Measurements from ENCODE around the gene MAP3K20. TPM values are rescaled to one million over a fixed set of nuclear protein-coding genes. Genes with fewer than 3 reads are reported as not detected.
"Not testable (repeated sequence)": the region's sequence is repeated elsewhere in the genome, so short reads cannot be mapped to it uniquely, and the experiment has no call there.

Gene MAP3K20
- total RNA-seq, 1 donor from 2014 or later = 21.3 TPM

DNA sequence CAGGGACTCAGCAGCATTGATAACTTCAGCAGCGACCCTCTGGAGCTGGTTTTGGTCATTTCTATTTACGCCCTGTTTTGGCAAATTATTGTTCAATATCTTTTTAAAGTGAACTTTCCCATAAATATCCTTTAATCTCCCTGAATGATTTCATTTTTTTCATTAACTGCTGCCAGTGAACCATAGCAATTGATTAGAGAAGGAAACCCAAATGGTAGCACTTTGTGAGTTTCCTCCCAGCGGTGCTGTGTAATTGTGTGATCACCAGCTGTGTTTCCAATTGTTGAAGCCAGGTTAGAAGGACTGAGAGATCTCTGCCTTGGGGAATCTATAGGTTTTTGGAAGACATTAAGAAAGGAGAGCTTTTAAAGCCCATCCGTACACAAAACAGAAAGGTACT is 16.3 kb downstream of the MAP3K20 start:
- DNase-seq (ENCODE audit: low spot score in 2 of 2) = no peak
- TF ChIP-seq CTCF (IDR thresholded peaks at IDR 0.05) = no peak
- Histone ChIP-seq H3K4me3 (no peak overlapping the region), H3K36me3 (peaks cover 2 to 7% of the 10 kb centered on the region in 2 donors), H3K4me1 (peaks cover 0 to 19% of the 10 kb centered on the region in 2 donors), H3K27ac (peak overlapping the region; percentile 67 to 72), H3K9me3 (no peaks in the 10 kb centered on the region), H3K27me3 (no peaks in the 10 kb centered on the region)
- intact Hi-C loops (cut with DNase I) = loop anchor here (5.0 kb wide), 1 partner anchor 120 kb away; no protein-coding TSS in a partner anchor

DNA sequence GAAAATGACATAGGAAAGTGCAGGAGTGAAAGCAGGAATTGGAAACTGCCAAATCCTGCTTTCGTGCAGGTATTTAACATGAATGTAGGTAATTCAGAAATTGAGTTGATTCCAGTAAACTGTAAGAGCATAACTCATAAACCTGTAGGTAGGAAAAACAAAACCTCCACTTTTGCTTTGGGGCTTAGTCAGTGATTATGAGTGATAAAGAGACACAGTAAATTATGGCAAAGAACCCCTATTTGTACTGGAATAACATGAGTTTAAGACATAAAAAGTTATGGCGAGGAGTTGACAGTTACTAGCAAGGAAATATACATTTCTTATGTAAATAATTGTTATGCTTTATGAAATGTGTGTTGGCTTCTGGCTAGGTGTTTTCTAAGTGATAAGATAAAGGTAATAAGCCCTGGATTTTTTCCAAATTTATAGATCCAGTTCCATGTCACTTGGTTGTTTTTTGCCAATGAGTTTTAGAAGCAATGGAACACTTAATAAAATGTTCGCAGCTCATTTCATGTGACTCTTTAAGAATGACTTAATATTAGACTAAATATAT is 17.3 kb downstream of the MAP3K20 start:
- no peak overlapping the region for H3K4me3 ChIP-seq
- H3K27me3 ChIP-seq = no peaks in the 10 kb centered on the region
- H3K36me3 ChIP-seq = peaks cover 6 to 9% of the 10 kb centered on the region in 2 donors
- H3K9me3 ChIP-seq = no peaks in the 10 kb centered on the region
- intact Hi-C loops (cut with DNase I) = loop anchor here (5.0 kb wide), 1 partner anchor 119 kb away; no protein-coding TSS in a partner anchor
- no peak for DNase-seq (ENCODE audit: low spot score in 2 of 2)
- peaks cover 0 to 19% of the 10 kb centered on the region in 2 donors for H3K4me1 ChIP-seq
- TF ChIP-seq CTCF (IDR thresholded peaks at IDR 0.05) = no peak
- peak overlapping the region; percentile 25 to 67 for H3K27ac ChIP-seq

- intact Hi-C loops (cut with DNase I) = loop anchor here (5.0 kb wide), 1 partner anchor 119 kb away; no protein-coding TSS in a partner anchor
- not testable (repeated sequence) for H3K27me3 ChIP-seq; H3K36me3 ChIP-seq; H3K27ac ChIP-seq; H3K4me3 ChIP-seq; H3K9me3 ChIP-seq; DNase-seq (ENCODE audit: low spot score in 2 of 2)
- H3K4me1 ChIP-seq = peaks cover 0 to 19% of the 10 kb centered on the region in 2 donors
Measured at GRCh38 chr2:173093617-173094016, 18.0 kb downstream of the MAP3K20 start.

GRCh38 chr2:173094731-173095130 is 19.1 kb downstream of the MAP3K20 start:
- DNase-seq (ENCODE audit: low spot score in 2 of 2) = no peak
- Histone ChIP-seq H3K4me3 (no peak overlapping the region), H3K27me3 (no peaks in the 10 kb centered on the region), H3K9me3 (no peaks in the 10 kb centered on the region), H3K27ac (no peak overlapping the region), H3K4me1 (peaks cover 0 to 19% of the 10 kb centered on the region in 2 donors), H3K36me3 (peaks cover 6 to 9% of the 10 kb centered on the region in 2 donors)
- TF ChIP-seq CTCF (IDR thresholded peaks at IDR 0.05) = no peak
- intact Hi-C loops (cut with DNase I) = loop anchor here (5.0 kb wide), 1 partner anchor 118 kb away; no protein-coding TSS in a partner anchor

- TF ChIP-seq CTCF (IDR thresholded peaks at IDR 0.05) = no peak
- DNase-seq (ENCODE audit: low spot score in 2 of 2) = no peak
- H3K27ac ChIP-seq = no peak overlapping the region
- H3K4me3 ChIP-seq = no peak overlapping the region
- H3K27me3 ChIP-seq = no peaks in the 10 kb centered on the region
- intact Hi-C loops (cut with DNase I) = no loop called here
- H3K36me3 ChIP-seq = peaks cover 6 to 9% of the 10 kb centered on the region in 2 donors
- peaks cover 0 to 19% of the 10 kb centered on the region in 2 donors for H3K4me1 ChIP-seq
- H3K9me3 ChIP-seq = no peaks in the 10 kb centered on the region
Measured at GRCh38 chr2:173095356-173095755, 19.7 kb downstream of the MAP3K20 start.

GRCh38 chr2:173099271-173099670 is 23.6 kb downstream of the MAP3K20 start:
- intact Hi-C loops (cut with DNase I) = no loop called here
- Histone ChIP-seq H3K4me3 (no peak overlapping the region), H3K4me1 (peaks cover 0 to 6% of the 10 kb centered on the region in 2 donors), H3K27me3 (no peaks in the 10 kb centered on the region), H3K36me3 (peaks cover 6 to 9% of the 10 kb centered on the region in 2 donors), H3K9me3 (no peaks in the 10 kb centered on the region), H3K27ac (no peak overlapping the region)
- no peak for DNase-seq (ENCODE audit: low spot score in 2 of 2)
- no peak for TF ChIP-seq CTCF (IDR thresholded peaks at IDR 0.05)

Data from ascending aorta (tissue), 2 donors.